Testis (tissue), 3 donors: ENCODE data around the gene HDGFL2. TPM values are rescaled to one million over a fixed set of nuclear protein-coding genes. Genes with fewer than 3 reads are reported as not detected.

Experiments
- DNase-seq: peaks from one replicate; pipeline ENCODE4 v3.0.0-alpha.2; 2019
- H3K27ac ChIP-seq, 2 donors: fragments of 200-600 bp; sonication (generic); one replicate each; pipeline ENCODE4 v1.5.1; 2019
- H3K27me3 ChIP-seq: fragments of 200-600 bp; sonication (generic); one replicate; pipeline ENCODE4 v1.5.1; 2019
- H3K36me3 ChIP-seq: fragments of 200-600 bp; sonication (generic); one replicate; pipeline ENCODE4 v1.5.1; 2017; ENCODE audit warnings: low read depth; ENCODE audit errors: missing control alignments
- H3K4me1 ChIP-seq: fragments of 200-600 bp; sonication (generic); one replicate; pipeline ENCODE4 v1.5.1; 2019
- H3K4me3 ChIP-seq, 2 donors: fragments of 200-600 bp; sonication (generic); one replicate each; pipeline ENCODE4 v1.5.1; 2017 to 2019
- H3K9me3 ChIP-seq: fragments of 200-600 bp; sonication (generic); one replicate; pipeline ENCODE4 v1.5.1; 2017
- POLR2A ChIP-seq: fragments of 450-650 bp; IDR thresholded peaks from one replicate; pipeline ENCODE4 v1.6.1; 2017; ENCODE audit warnings: antibody characterized with exemption, mild to moderate bottlenecking, moderate library complexity
- WGBS, 2 donors: methylation state at CpG; one replicate each; pipeline ENCODE4 v1.1.5; 2018; 5-methylcytosine and 5-hydroxymethylcytosine counted together
- intact Hi-C: fragments of 100-400 bp; cut with DNase I; formaldehyde crosslinking; loops from one replicate; pipeline ENCODE4 v1.15.1; 2023; ENCODE audit warnings: low total_unique reads
- polyA plus RNA-seq: library from polyadenylated mRNA; stranded (reverse); fragments of 350-450 nt; fragmentation: Illumina TruSeq; extraction: RNeasy Lipid Tissue Mini Kit (QIAGEN cat#74804); gene quantifications from one replicate; pipeline ENCODE4 v1.2.3, GENCODE V29; 2014; ENCODE audit warnings: low read depth, low replicate concordance; ENCODE audit not compliant: insufficient read depth
- total RNA-seq, 2 donors: library from RNA; depleted of rRNA; stranded (reverse); fragments of >200 nt; gene quantifications; one replicate each; pipeline ENCODE4 v1.2.3, GENCODE V29; 2016
- TF ChIP-seq, protein P1 (sequence below), 3 experiments: fragments of 450-650 bp in 2 of 3; fragments of 200-600 bp in 1 of 3; sonication (generic) in 1 of 3; IDR thresholded peaks; one replicate each; pipeline ENCODE4 v1.5.1; 2016 to 2019; ENCODE audit warnings: antibody characterized with exemption in 3 of 3, mild to moderate bottlenecking in 2 of 3, moderate library complexity in 1 of 3

Gene HDGFL2
- total and polyA plus RNA-seq, 3 donors from 2014 or later, result 81.4 to 141 (median 95.8) TPM

- WGBS, 2 donors, result 80% methylated on average over 15 of the region's 15 CpGs
- Histone ChIP-seq H3K9me3 (no peaks in the 10 kb centered on the region), H3K27ac (no peak overlapping the region), H3K4me1 (no peaks in the 10 kb centered on the region), H3K27me3 (no peaks in the 10 kb centered on the region), H3K4me3 (no peak overlapping the region), H3K36me3 (no peaks in the 10 kb centered on the region)
- DNase-seq, result no peak
- intact Hi-C loops, result no loop called here
- TF ChIP-seq, protein P1, sequence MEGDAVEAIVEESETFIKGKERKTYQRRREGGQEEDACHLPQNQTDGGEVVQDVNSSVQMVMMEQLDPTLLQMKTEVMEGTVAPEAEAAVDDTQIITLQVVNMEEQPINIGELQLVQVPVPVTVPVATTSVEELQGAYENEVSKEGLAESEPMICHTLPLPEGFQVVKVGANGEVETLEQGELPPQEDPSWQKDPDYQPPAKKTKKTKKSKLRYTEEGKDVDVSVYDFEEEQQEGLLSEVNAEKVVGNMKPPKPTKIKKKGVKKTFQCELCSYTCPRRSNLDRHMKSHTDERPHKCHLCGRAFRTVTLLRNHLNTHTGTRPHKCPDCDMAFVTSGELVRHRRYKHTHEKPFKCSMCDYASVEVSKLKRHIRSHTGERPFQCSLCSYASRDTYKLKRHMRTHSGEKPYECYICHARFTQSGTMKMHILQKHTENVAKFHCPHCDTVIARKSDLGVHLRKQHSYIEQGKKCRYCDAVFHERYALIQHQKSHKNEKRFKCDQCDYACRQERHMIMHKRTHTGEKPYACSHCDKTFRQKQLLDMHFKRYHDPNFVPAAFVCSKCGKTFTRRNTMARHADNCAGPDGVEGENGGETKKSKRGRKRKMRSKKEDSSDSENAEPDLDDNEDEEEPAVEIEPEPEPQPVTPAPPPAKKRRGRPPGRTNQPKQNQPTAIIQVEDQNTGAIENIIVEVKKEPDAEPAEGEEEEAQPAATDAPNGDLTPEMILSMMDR (IDR thresholded peaks at IDR 0.05), result no peak
- no peak for TF ChIP-seq POLR2A
Observed at GRCh38 chr19:4528843-4529242, 56.7 kb downstream of the HDGFL2 start.

- intact Hi-C loops, result no loop called here
- no peaks in the 10 kb centered on the region for H3K9me3 ChIP-seq
- WGBS, 2 donors, result 81 to 84% methylated on average over 10 to 14 of the region's 14 CpGs
- no peak for DNase-seq
- TF ChIP-seq, protein P1 (IDR thresholded peaks at IDR 0.05), result no peak
- TF ChIP-seq POLR2A, result no peak
- H3K27ac ChIP-seq, result no peak overlapping the region
- no peaks in the 10 kb centered on the region for H3K27me3 ChIP-seq
- no peaks in the 10 kb centered on the region for H3K4me1 ChIP-seq
- no peak overlapping the region for H3K4me3 ChIP-seq
- no peaks in the 10 kb centered on the region for H3K36me3 ChIP-seq
Observed at GRCh38 chr19:4529924-4530522, 57.9 kb downstream of the HDGFL2 start.

- H3K36me3 ChIP-seq, result no peaks in the 10 kb centered on the region
- H3K27me3 ChIP-seq, result no peaks in the 10 kb centered on the region
- WGBS, 2 donors, result 59 to 62% methylated on average over 17 to 28 of the region's 28 CpGs
- no peak overlapping the region for H3K27ac ChIP-seq
- no peak for DNase-seq
- intact Hi-C loops, result no loop called here
- TF ChIP-seq, protein P1 (IDR thresholded peaks at IDR 0.05), result no peak
- TF ChIP-seq POLR2A, result no peak
- no peaks in the 10 kb centered on the region for H3K9me3 ChIP-seq
- H3K4me3 ChIP-seq, result no peak overlapping the region
- peaks cover 3% of the 10 kb centered on the region for H3K4me1 ChIP-seq
Observed at GRCh38 chr19:4531562-4532165, 59.6 kb downstream of the HDGFL2 start.

GRCh38 chr19:4533334-4533733 lies 61.2 kb downstream of the HDGFL2 start:
- H3K4me1 ChIP-seq, result peaks cover 3% of the 10 kb centered on the region
- no peak for TF ChIP-seq POLR2A
- TF ChIP-seq, protein P1 (IDR thresholded peaks at IDR 0.05), result no peak
- intact Hi-C loops, result no loop called here
- H3K27me3 ChIP-seq, result no peaks in the 10 kb centered on the region
- no peak overlapping the region for H3K27ac ChIP-seq
- no peak for DNase-seq
- WGBS, 2 donors, result 79 to 84% methylated on average over 5 to 9 of the region's 9 CpGs
- H3K36me3 ChIP-seq, result no peaks in the 10 kb centered on the region
- no peaks in the 10 kb centered on the region for H3K9me3 ChIP-seq
- H3K4me3 ChIP-seq, result no peak overlapping the region
